SIG-M5 treated with dmso at 0.1 percent for 504 hours (cell line): ENCODE results near the gene ATG3.
A peak's percentile ranks its signal among the peaks of the same experiment; 100 is the strongest.
"Not testable (repeated sequence)": the region's sequence is repeated elsewhere in the genome, so short reads cannot be mapped to it uniquely, and the experiment has no call there.

Source experiments
- DNase-seq: peaks from one replicate; lab custom pipeline; 2025; ENCODE audit not compliant: unreplicated experiment; lab: John Stamatoyannopoulos, UW

ATG3 gene

GRCh38 chr3:112561484-112561733 lies 353 bp downstream of the ATG3 start:
- peak; percentile 76 for DNase-seq

GRCh38 chr3:112560721-112561483 lies 860 bp downstream of the ATG3 start:
- peak; percentile 74 for DNase-seq

GRCh38 chr3:112560307-112560706 lies 1.5 kb downstream of the ATG3 start:
- DNase-seq, result no peak

- peak; percentile 57 for DNase-seq
These were observed 3.8 kb downstream of the ATG3 start for GRCh38 chr3:112557976-112558375.

- peak; percentile 58 for DNase-seq
These were observed 6.1 kb downstream of the ATG3 start for GRCh38 chr3:112555535-112556170.

GRCh38 chr3:112550859-112551258 lies 10.9 kb downstream of the ATG3 start:
- no peak for DNase-seq

- DNase-seq, result no peak
These were observed 15.5 kb downstream of the ATG3 start for GRCh38 chr3:112546216-112546759.

- DNase-seq, result no peak
These were observed 21.7 kb downstream of the ATG3 start for GRCh38 chr3:112539825-112540650.

- peak; percentile 27 for DNase-seq
These were observed 30.4 kb downstream of the ATG3 start for GRCh38 chr3:112531358-112531781.

GRCh38 chr3:112530573-112530972 lies 31.2 kb downstream of the ATG3 start:
- DNase-seq, result no peak

GRCh38 chr3:112524127-112524526 lies 37.6 kb downstream of the ATG3 start:
- not testable (repeated sequence) for DNase-seq

- DNase-seq, result peak; percentile 88
These were observed 42.2 kb downstream of the ATG3 start for GRCh38 chr3:112519424-112520001.

GRCh38 chr3:112518970-112519369 lies 42.8 kb downstream of the ATG3 start:
- DNase-seq, result not testable (repeated sequence)

- DNase-seq, result no peak
These were observed 47.1 kb downstream of the ATG3 start for GRCh38 chr3:112514527-112515128.

GRCh38 chr3:112512320-112512719 lies 49.4 kb downstream of the ATG3 start:
- no peak for DNase-seq

GRCh38 chr3:112508860-112509259 lies 52.9 kb downstream of the ATG3 start:
- peak; percentile 49 for DNase-seq

- no peak for DNase-seq
These were observed 53.5 kb downstream of the ATG3 start for GRCh38 chr3:112508261-112508660.

- no peak for DNase-seq
These were observed 55.9 kb downstream of the ATG3 start for GRCh38 chr3:112505907-112506306.

GRCh38 chr3:112504123-112504522 lies 57.6 kb downstream of the ATG3 start:
- DNase-seq, result no peak

- no peak for DNase-seq
These were observed 58.3 kb downstream of the ATG3 start for GRCh38 chr3:112503304-112503972.
